ENCODE results near the gene PAMR1.

Gene PAMR1

DNA sequence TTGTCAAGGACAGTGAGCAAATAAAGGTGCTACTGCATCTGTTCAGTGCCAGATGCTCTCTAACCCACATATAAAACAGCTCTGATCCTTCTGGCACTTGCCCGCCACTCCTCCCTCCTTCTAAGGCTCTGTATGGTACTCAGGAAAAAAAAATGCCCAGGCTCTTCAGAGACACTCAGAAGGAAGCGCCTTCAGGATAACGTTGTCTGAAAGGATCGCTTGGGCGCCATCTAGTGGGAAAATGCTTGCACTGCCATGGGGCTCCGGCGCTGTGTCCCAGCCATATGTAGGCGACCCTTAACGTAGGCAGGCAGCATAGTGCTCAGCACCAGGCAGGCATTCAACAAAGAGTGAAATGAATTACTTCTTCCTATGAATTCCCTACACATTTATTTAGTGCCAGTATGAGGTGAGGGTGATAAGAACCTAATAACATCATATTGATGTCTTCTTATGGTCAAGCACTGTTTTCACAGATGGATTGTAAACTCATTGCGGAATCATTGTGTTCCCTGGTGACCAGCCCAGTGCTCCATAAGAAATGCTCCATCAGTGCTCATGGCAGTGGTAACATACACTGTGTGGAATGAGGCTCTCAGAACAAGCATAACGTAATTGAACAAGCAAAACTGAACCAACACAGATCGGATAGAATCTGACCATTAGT, 39.6 kb downstream of the PAMR1 start:
- peaks cover 9% of the 10 kb centered on the region for H3K4me1 Mint-ChIP-seq
- TF ChIP-seq, protein P1, sequence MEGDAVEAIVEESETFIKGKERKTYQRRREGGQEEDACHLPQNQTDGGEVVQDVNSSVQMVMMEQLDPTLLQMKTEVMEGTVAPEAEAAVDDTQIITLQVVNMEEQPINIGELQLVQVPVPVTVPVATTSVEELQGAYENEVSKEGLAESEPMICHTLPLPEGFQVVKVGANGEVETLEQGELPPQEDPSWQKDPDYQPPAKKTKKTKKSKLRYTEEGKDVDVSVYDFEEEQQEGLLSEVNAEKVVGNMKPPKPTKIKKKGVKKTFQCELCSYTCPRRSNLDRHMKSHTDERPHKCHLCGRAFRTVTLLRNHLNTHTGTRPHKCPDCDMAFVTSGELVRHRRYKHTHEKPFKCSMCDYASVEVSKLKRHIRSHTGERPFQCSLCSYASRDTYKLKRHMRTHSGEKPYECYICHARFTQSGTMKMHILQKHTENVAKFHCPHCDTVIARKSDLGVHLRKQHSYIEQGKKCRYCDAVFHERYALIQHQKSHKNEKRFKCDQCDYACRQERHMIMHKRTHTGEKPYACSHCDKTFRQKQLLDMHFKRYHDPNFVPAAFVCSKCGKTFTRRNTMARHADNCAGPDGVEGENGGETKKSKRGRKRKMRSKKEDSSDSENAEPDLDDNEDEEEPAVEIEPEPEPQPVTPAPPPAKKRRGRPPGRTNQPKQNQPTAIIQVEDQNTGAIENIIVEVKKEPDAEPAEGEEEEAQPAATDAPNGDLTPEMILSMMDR (IDR thresholded peaks at IDR 0.05; ENCODE audit: unreplicated experiment in 3 of 3): peak; percentile 85 to 89 (median 88)
- no peak overlapping the region for H3K27ac Mint-ChIP-seq
- H3K36me3 Mint-ChIP-seq (ENCODE audit: low read depth): peaks cover 23% of the 10 kb centered on the region
- no peak overlapping the region for H3K4me3 Mint-ChIP-seq
- peaks cover 26% of the 10 kb centered on the region for H3K9me3 Mint-ChIP-seq
- H3K27me3 Mint-ChIP-seq (ENCODE audit: low read depth): peaks cover 14% of the 10 kb centered on the region

DNA sequence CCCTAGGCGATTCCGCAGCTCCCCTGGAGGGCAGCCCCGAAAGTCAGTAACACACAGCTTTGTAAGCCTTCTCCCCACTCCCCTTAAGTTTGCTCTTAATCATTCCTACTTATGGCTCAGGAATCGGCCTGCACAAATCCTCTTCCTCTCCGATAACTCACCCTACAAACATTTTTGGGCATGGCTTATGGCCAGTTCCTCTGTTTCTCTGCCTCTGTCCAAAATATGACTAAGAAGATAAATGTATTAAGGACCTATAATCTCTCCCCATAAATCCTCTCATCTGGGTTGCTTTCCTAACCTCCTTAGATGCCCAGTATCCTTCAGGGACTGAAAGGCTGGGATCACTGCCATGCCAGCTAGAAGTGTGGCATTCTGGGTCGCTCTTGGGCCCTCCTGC, 41.0 kb downstream of the PAMR1 start:
- Mint-ChIP-seq H3K4me1 (peaks cover 16% of the 10 kb centered on the region), H3K27ac (no peak overlapping the region), H3K27me3 (ENCODE audit: low read depth) (peaks cover 14% of the 10 kb centered on the region), H3K4me3 (no peak overlapping the region), H3K9me3 (peaks cover 27% of the 10 kb centered on the region), H3K36me3 (ENCODE audit: low read depth) (peaks cover 23% of the 10 kb centered on the region)
- TF ChIP-seq, protein P1 (IDR thresholded peaks at IDR 0.05; ENCODE audit: unreplicated experiment in 3 of 3): no peak

DNA sequence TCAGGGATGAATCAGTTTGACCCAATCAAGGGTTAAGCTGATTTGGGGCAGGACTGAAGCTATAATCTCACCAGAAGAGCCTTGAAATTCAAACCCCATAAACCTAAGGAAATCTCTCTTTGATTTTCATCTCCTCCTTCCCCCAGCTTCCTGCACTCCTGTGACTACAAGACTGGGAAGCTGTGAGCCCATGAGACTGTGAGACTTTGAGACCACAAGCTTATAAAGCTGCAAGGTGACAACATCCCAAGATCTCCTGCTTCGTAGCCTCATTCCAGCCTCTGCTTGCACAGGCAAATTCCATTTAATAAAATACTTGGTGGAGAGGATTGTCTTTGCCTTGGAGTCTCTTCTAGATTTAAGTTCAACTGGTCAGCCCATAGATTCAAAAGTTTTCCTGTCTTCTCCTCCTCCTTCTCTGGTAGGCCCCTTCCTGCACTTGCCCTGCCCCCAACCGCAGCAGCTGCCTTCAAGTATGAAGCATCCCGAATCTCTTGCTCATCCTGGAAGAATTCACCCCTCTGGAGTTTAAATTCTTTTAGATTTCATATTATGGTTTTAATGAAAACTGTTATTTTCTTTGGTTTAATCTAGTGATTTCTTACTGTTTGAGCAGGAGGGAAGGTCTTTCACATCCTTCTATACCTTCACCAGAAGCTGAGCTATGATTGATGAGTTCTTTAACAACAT, 42.1 kb downstream of the PAMR1 start:
- TF ChIP-seq, protein P1 (IDR thresholded peaks at IDR 0.05; ENCODE audit: unreplicated experiment in 3 of 3): no peak
- H3K4me1 Mint-ChIP-seq: peaks cover 26% of the 10 kb centered on the region
- H3K9me3 Mint-ChIP-seq: peaks cover 27% of the 10 kb centered on the region
- no peak overlapping the region for H3K4me3 Mint-ChIP-seq
- H3K27ac Mint-ChIP-seq: no peak overlapping the region
- peaks cover 23% of the 10 kb centered on the region for H3K36me3 Mint-ChIP-seq (ENCODE audit: low read depth)
- H3K27me3 Mint-ChIP-seq (ENCODE audit: low read depth): peaks cover 14% of the 10 kb centered on the region

DNA sequence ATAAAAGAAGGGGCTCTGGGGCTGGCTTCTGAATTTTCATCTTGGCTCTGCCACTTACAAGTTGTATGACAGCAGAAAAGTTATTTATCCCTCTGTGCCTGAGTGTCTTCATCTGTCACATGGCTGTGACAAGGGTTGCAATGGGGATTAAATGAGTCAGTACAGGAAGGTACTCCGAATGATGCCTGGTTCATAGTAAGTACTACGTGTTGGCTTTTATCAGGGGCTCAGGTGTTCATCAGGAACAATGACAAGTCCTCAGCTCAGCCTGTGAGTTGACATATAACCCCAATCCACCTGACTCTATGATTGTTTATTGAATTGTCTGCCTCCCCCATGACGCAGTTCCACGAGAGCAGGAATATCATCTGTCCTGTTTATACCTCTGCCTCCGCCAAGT, 45.7 kb downstream of the PAMR1 start:
- Mint-ChIP-seq H3K9me3 (peaks cover 27% of the 10 kb centered on the region), H3K4me3 (no peak overlapping the region), H3K27me3 (ENCODE audit: low read depth) (peaks cover 3% of the 10 kb centered on the region), H3K36me3 (ENCODE audit: low read depth) (peaks cover 23% of the 10 kb centered on the region), H3K4me1 (peaks cover 30% of the 10 kb centered on the region), H3K27ac (no peak overlapping the region)
- TF ChIP-seq, protein P1 (IDR thresholded peaks at IDR 0.05; ENCODE audit: unreplicated experiment in 3 of 3): no peak

DNA sequence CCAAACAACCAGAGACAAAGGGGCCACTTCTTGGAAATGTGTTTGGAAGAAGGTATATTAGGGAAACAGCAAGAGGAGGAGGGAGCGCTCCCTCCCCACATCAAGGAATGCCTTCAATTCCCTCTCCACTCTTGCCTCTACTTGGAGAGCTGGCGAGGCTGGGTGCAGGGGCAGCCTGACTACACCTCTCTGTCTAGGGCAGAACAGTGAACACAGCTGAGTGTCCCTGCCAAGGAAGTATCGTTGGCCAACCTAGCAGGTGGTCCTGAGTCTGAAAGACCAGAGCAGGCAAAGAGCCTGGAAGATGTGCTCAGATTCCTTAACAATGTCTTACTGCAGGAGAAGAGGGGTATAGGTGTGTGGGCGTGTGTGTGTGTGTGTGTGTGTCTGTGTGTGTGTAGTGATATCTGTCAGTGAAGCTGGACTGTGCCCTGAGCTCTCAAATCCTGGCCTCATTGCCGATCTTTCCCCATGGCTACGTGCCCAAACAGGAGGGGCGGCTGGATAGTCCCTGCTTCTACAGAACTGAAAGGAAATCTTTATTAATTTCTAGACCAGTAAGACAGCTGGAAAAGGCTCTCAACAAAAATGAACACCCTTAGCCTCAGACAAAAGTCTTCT, 46.8 kb downstream of the PAMR1 start:
- Mint-ChIP-seq H3K9me3 (peaks cover 19% of the 10 kb centered on the region), H3K4me1 (peaks cover 30% of the 10 kb centered on the region), H3K36me3 (ENCODE audit: low read depth) (peaks cover 14% of the 10 kb centered on the region), H3K4me3 (no peak overlapping the region), H3K27ac (peak overlapping the region in 2 of 3 experiments; percentile 51 to 72), H3K27me3 (ENCODE audit: low read depth) (peaks cover 3% of the 10 kb centered on the region)
- TF ChIP-seq, protein P1 (IDR thresholded peaks at IDR 0.05; ENCODE audit: unreplicated experiment in 3 of 3): no peak
